Measurements from ENCODE around the gene STMND1.
"Not testable (repeated sequence)": the region's sequence is repeated elsewhere in the genome, so short reads cannot be mapped to it uniquely, and the experiment has no call there.

The STMND1 gene

GRCh38 chr6:17062871-17063440, 38.9 kb upstream of the STMND1 start:
- DNase-seq (ENCODE audit: low read depth) = no peak
- H3K4me3 ChIP-seq (ENCODE audit: low read depth, low read length) = no peak overlapping the region
- TF ChIP-seq CTCF (IDR thresholded peaks at IDR 0.05; ENCODE audit: control insufficient read depth, extremely low read depth, insufficient read depth) = no peak

GRCh38 chr6:17064975-17065374, 36.9 kb upstream of the STMND1 start:
- no peak for DNase-seq (ENCODE audit: low read depth)
- H3K4me3 ChIP-seq (ENCODE audit: low read depth, low read length) = no peak overlapping the region
- no peak for TF ChIP-seq CTCF (IDR thresholded peaks at IDR 0.05; ENCODE audit: control insufficient read depth, extremely low read depth, insufficient read depth)

GRCh38 chr6:17066610-17067009, 35.2 kb upstream of the STMND1 start:
- TF ChIP-seq CTCF (IDR thresholded peaks at IDR 0.05; ENCODE audit: control insufficient read depth, extremely low read depth, insufficient read depth) = no peak
- no peak for DNase-seq (ENCODE audit: low read depth)
- H3K4me3 ChIP-seq (ENCODE audit: low read depth, low read length) = no peak overlapping the region

- DNase-seq (ENCODE audit: low read depth); H3K4me3 ChIP-seq (ENCODE audit: low read depth, low read length): not testable (repeated sequence)
These were observed 32.9 kb upstream of the STMND1 start for GRCh38 chr6:17068972-17069371.

GRCh38 chr6:17070400-17070799, 31.4 kb upstream of the STMND1 start:
- H3K4me3 ChIP-seq (ENCODE audit: low read depth, low read length); DNase-seq (ENCODE audit: low read depth): not testable (repeated sequence)

- not testable (repeated sequence) for DNase-seq (ENCODE audit: low read depth); H3K4me3 ChIP-seq (ENCODE audit: low read depth, low read length)
These were observed 28.3 kb upstream of the STMND1 start for GRCh38 chr6:17073596-17073995.

- DNase-seq (ENCODE audit: low read depth) = no peak
- no peak overlapping the region for H3K4me3 ChIP-seq (ENCODE audit: low read depth, low read length)
- TF ChIP-seq CTCF (IDR thresholded peaks at IDR 0.05; ENCODE audit: control insufficient read depth, extremely low read depth, insufficient read depth) = no peak
These were observed 20.6 kb upstream of the STMND1 start for GRCh38 chr6:17081273-17081672.

- TF ChIP-seq CTCF (IDR thresholded peaks at IDR 0.05; ENCODE audit: control insufficient read depth, extremely low read depth, insufficient read depth) = no peak
- no peak for DNase-seq (ENCODE audit: low read depth)
- no peak overlapping the region for H3K4me3 ChIP-seq (ENCODE audit: low read depth, low read length)
These were observed 19.9 kb upstream of the STMND1 start for GRCh38 chr6:17081860-17082508.

All from LNCaP clone FGC (cell line).